H9 (cell line): ENCODE results near the gene BRS3. TPM values are rescaled to one million over a fixed set of nuclear protein-coding genes. Genes with fewer than 3 reads are reported as not detected.

Experiments used
- DNase-seq: peaks from one replicate; pipeline ENCODE4 v3.0.0-alpha.2; 2017
- H2AFZ ChIP-seq: one replicate; pipeline ENCODE4 v1.6.1; 2013; ENCODE audit warnings: mild to moderate bottlenecking, low read length, control low read depth, moderate library complexity
- H2AK5ac ChIP-seq: 2 replicates; pipeline ENCODE4 v1.6.1; 2013; ENCODE audit warnings: low read length, control low read depth, mixed read lengths; ENCODE audit not compliant: insufficient read length
- H2BK120ac ChIP-seq: one replicate; pipeline ENCODE4 v1.6.1; 2013; ENCODE audit warnings: low read depth, mild to moderate bottlenecking, low read length, control low read depth, inconsistent platforms; ENCODE audit not compliant: poor library complexity, severe bottlenecking
- H2BK12ac ChIP-seq: 2 replicates; pipeline ENCODE4 v1.6.1; 2013; ENCODE audit warnings: low read length, control low read depth, mixed read lengths, low read depth; ENCODE audit not compliant: insufficient read length
- H2BK15ac ChIP-seq: 2 replicates; pipeline ENCODE4 v1.6.1; 2013; ENCODE audit warnings: low read depth, low read length, control low read depth
- H2BK20ac ChIP-seq: one replicate; pipeline ENCODE4 v1.6.1; 2013; ENCODE audit warnings: low read depth, mild to moderate bottlenecking, low read length, control low read depth, inconsistent platforms; ENCODE audit not compliant: poor library complexity, severe bottlenecking
- H2BK5ac ChIP-seq: 2 replicates; pipeline ENCODE4 v1.6.1; 2013; ENCODE audit warnings: low read length, control low read depth, mixed read lengths; ENCODE audit not compliant: insufficient read length
- H3K14ac ChIP-seq: 2 replicates; pipeline ENCODE4 v1.6.1; 2013; ENCODE audit warnings: low read length, control low read depth; ENCODE audit not compliant: insufficient read depth
- H3K18ac ChIP-seq: 2 replicates; pipeline ENCODE4 v1.6.1; 2013; ENCODE audit warnings: low read depth, mild to moderate bottlenecking, mixed read lengths, low read length, control low read depth; ENCODE audit not compliant: insufficient read length
- H3K23ac ChIP-seq: 2 replicates; pipeline ENCODE4 v1.6.1; 2013; ENCODE audit warnings: low read length, control low read depth, mixed read lengths, low read depth; ENCODE audit not compliant: insufficient read length
- H3K23me2 ChIP-seq: 2 replicates; pipeline ENCODE4 v1.6.1; 2013; ENCODE audit warnings: low read depth, mild to moderate bottlenecking, mixed read lengths, low read length, control low read depth; ENCODE audit not compliant: insufficient read length, poor library complexity, severe bottlenecking
- H3K27ac ChIP-seq: 2 replicates; pipeline ENCODE4 v1.5.1; 2013; ENCODE audit warnings: low read length, control low read depth, mixed read lengths, low read depth; ENCODE audit not compliant: insufficient read length
- H3K27me3 ChIP-seq: 2 replicates; pipeline ENCODE4 v1.6.1; 2013; ENCODE audit warnings: low read length, control low read depth, inconsistent platforms; ENCODE audit not compliant: insufficient read depth
- H3K4ac ChIP-seq: 2 replicates; pipeline ENCODE4 v1.6.1; 2013; ENCODE audit warnings: low read depth, mild to moderate bottlenecking, control low read depth, inconsistent platforms, low read length, moderate library complexity
- H3K4me1 ChIP-seq: 2 replicates; pipeline ENCODE4 v1.6.1; 2013; ENCODE audit warnings: low read length, control low read depth, inconsistent platforms; ENCODE audit not compliant: insufficient read depth
- H3K4me2 ChIP-seq: 2 replicates; pipeline ENCODE4 v1.6.1; 2013; ENCODE audit warnings: low read length, control low read depth, mixed read lengths; ENCODE audit not compliant: insufficient read length, insufficient read depth
- H3K56ac ChIP-seq: 2 replicates; pipeline ENCODE4 v1.6.1; 2013; ENCODE audit warnings: low read depth, mild to moderate bottlenecking, mixed read lengths, low read length, control low read depth; ENCODE audit not compliant: insufficient read length
- H3K79me1 ChIP-seq: 2 replicates; pipeline ENCODE4 v1.6.1; 2013; ENCODE audit warnings: low read depth, mild to moderate bottlenecking, moderate library complexity, low read length, control low read depth, inconsistent platforms; ENCODE audit not compliant: insufficient read depth, poor library complexity, severe bottlenecking
- H3K79me2 ChIP-seq: 2 replicates; pipeline ENCODE4 v1.6.1; 2013; ENCODE audit warnings: low read length, control low read depth, inconsistent platforms; ENCODE audit not compliant: insufficient read depth
- H3K9ac ChIP-seq: 2 replicates; pipeline ENCODE4 v1.6.1; 2013; ENCODE audit warnings: low read length, control low read depth, mixed read lengths; ENCODE audit not compliant: insufficient read length; ENCODE audit errors: extremely low read depth
- H3K9me3 ChIP-seq: one replicate; pipeline ENCODE4 v1.6.1; 2013; ENCODE audit warnings: low read depth, low read length, inconsistent platforms; ENCODE audit not compliant: control insufficient read depth
- H3T11ph ChIP-seq: one replicate; pipeline ENCODE4 v1.6.1; 2013; ENCODE audit warnings: mild to moderate bottlenecking, low read length, control low read depth, inconsistent platforms
- H4K20me1 ChIP-seq: one replicate; pipeline ENCODE4 v1.6.1; 2013; ENCODE audit not compliant: control insufficient read depth, insufficient read length, insufficient read depth
- H4K5ac ChIP-seq: 2 replicates; pipeline ENCODE4 v1.6.1; 2013; ENCODE audit warnings: low read depth, mild to moderate bottlenecking, mixed read lengths, low read length, control low read depth; ENCODE audit not compliant: insufficient read length
- H4K8ac ChIP-seq: replicated peaks from 2 replicates; pipeline ENCODE4 v1.6.1; 2013; ENCODE audit warnings: low read length, control low read depth, mixed read lengths, low read depth; ENCODE audit not compliant: insufficient read length
- H4K91ac ChIP-seq: 2 replicates; pipeline ENCODE4 v1.6.1; 2013; ENCODE audit warnings: low read depth, mild to moderate bottlenecking, moderate library complexity, mixed read lengths, low read length, control low read depth; ENCODE audit not compliant: insufficient read length
- H3K27ac Mint-ChIP-seq, 3 experiments: 2 replicates in 2 of 3; 3 replicates in 1 of 3; pipeline ENCODE4 v1.8.0; 2020 to 2021; ENCODE audit warnings: mixed read lengths in 3 of 3, mild to moderate bottlenecking in 1 of 3, moderate library complexity in 1 of 3
- H3K27me3 Mint-ChIP-seq: 2 replicates; pipeline ENCODE4 v1.8.0; 2021; ENCODE audit warnings: low read depth, mild to moderate bottlenecking, moderate library complexity, mixed read lengths
- H3K36me3 Mint-ChIP-seq, 3 experiments: 2 replicates in 2 of 3; 3 replicates in 1 of 3; pipeline ENCODE4 v1.8.0; 2020 to 2021; ENCODE audit warnings: low read depth in 3 of 3, mixed read lengths in 3 of 3; ENCODE audit not compliant: insufficient read depth in 1 of 3
- H3K4me1 Mint-ChIP-seq, 2 experiments: 2 replicates each; pipeline ENCODE4 v1.8.0; 2020; ENCODE audit warnings: mixed read lengths in 2 of 2
- H3K4me3 Mint-ChIP-seq, 2 experiments: 2 replicates in 1 of 2; 3 replicates in 1 of 2; pipeline ENCODE4 v1.8.0; 2020 to 2021; ENCODE audit warnings: mild to moderate bottlenecking in 2 of 2, mixed read lengths in 2 of 2, moderate library complexity in 1 of 2
- H3K9me3 Mint-ChIP-seq, 2 experiments: 2 replicates in 1 of 2; 3 replicates in 1 of 2; pipeline ENCODE4 v1.8.0; 2020; ENCODE audit warnings: mild to moderate bottlenecking in 2 of 2, mixed read lengths in 2 of 2, moderate library complexity in 1 of 2
- CTCF ChIP-seq: fragments of 200-600 bp; sonication (generic); conservative IDR thresholded peaks from 3 replicates; pipeline ENCODE4 v1.8.0; 2021; ENCODE audit warnings: antibody characterized with exemption, mild to moderate bottlenecking
- WGBS: extraction: QIAGEN DNeasy Blood & Tissue Kit; methylation state at CpG from one replicate; pipeline ENCODE4 v1.1.7; 2013; ENCODE audit warnings: missing lambda C conversion rate, low lambda C conversion rate, mixed read lengths; ENCODE audit not compliant: insufficient read length; ENCODE audit errors: extremely low coverage; 5-methylcytosine and 5-hydroxymethylcytosine counted together
- total RNA-seq: library from RNA; stranded (reverse); gene quantifications from 2 replicates; pipeline ENCODE4 v1.2.1, GENCODE V29; 2021

The BRS3 gene
- total RNA-seq, 1 experiment from 2014 or later: not detected

DNA sequence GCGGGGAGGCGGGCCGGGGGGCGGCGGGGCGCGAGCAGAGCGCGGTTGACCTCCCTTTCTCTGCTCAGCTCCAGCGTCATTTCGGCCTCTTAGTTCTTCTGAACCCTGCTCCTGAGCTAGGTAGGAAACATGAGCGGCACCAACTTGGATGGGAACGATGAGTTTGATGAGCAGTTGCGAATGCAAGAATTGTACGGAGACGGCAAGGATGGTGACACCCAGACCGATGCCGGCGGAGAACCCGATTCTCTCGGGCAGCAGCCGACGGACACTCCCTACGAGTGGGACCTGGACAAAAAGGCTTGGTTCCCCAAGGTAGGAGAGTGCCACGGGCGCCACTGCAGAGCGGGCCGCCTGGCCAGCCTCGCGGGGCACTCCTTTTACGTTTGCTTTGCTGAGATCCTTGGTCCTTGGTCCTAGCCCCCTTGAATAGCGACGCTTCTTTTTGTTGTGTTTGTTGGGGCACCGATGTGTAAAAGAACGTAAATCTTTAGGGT, 9.9 kb downstream of the BRS3 start, which contains the start of gene HTATSF1:
Gene HTATSF1 (plus strand): TSS at position 37 of the 497 bp plus-strand sequence. CDS start 93 bp downstream, at position 130.
- Mint-ChIP-seq H3K4me3 (peak within 1 kb of the TSS; percentile 85 to 90), H3K36me3 (peaks cover 7 to 14% (median 13%) of the 10 kb centered on the region in 3 experiments)
- H4K8ac ChIP-seq: no peak within 1 kb of the TSS

More for the DNA sequence above, 9.9 kb downstream of the BRS3 start, which contains the start of gene HTATSF1:
- H3K27ac ChIP-seq: peak within 1 kb of the TSS; percentile 61
- H3K23ac ChIP-seq: no peak within 1 kb of the TSS
- H3K27me3 ChIP-seq: no peaks in the 10 kb centered on the region
- no peak within 1 kb of the TSS for H3K56ac ChIP-seq
- 0 out of 2 replicates have a peak within 1 kb of the TSS, but pooled peaks have one; percentile 20 for H2BK15ac ChIP-seq
- no peaks in the 10 kb centered on the region for H4K20me1 ChIP-seq
- no peak within 1 kb of the TSS for H2AK5ac ChIP-seq
- H2AFZ ChIP-seq: no peak within 1 kb of the TSS
- H3K23me2 ChIP-seq: peaks cover 6% of the 10 kb centered on the region
- peaks cover 46 to 49% of the 10 kb centered on the region in 2 experiments for H3K9me3 Mint-ChIP-seq
- no peak within 1 kb of the TSS for H3K4ac ChIP-seq
- H2BK5ac ChIP-seq: no peak within 1 kb of the TSS
- no peak for DNase-seq
- H4K91ac ChIP-seq: no peak within 1 kb of the TSS
- peak within 1 kb of the TSS; percentile 96 to 98 (median 97) for H3K27ac Mint-ChIP-seq
- H3K18ac ChIP-seq: peak within 1 kb of the TSS; percentile 79
- peaks cover 4 to 7% of the 10 kb centered on the region in 2 experiments; a peak in 3 of 4 replicates for H3K4me1 Mint-ChIP-seq
- no peak for TF ChIP-seq CTCF
- peak within 1 kb of the TSS; percentile 86 for H3K14ac ChIP-seq
- no peak within 1 kb of the TSS for H2BK120ac ChIP-seq
- no CpG with 5 or more reads among the region's 35 CpGs for WGBS
- no peak within 1 kb of the TSS for H2BK20ac ChIP-seq
- H3K9ac ChIP-seq: peak within 1 kb of the TSS; percentile 78
- no peaks in the 10 kb centered on the region for H3K79me1 ChIP-seq
- peak within 1 kb of the TSS; percentile 77 for H3K4me2 ChIP-seq
- peaks cover 30% of the 10 kb centered on the region for H3K9me3 ChIP-seq
- no peaks in the 10 kb centered on the region; the same call in 1 of the 2 replicates for H3K27me3 Mint-ChIP-seq
- no peak within 1 kb of the TSS for H2BK12ac ChIP-seq
- no peak within 1 kb of the TSS for H3T11ph ChIP-seq
- H3K79me2 ChIP-seq: no peaks in the 10 kb centered on the region; the same call in 1 of the 2 replicates
- no peak within 1 kb of the TSS for H4K5ac ChIP-seq
- no peaks in the 10 kb centered on the region for H3K4me1 ChIP-seq
